CD4-positive, alpha-beta T cell treated with Interferon alpha-2 for 1 hour (primary cell): ENCODE data around the gene TXNRD3.

Experiments
- DNase-seq, 2 donors: peaks; one replicate each; pipeline ENCODE4 v3.0.0-alpha.2; 2020 to 2022

TXNRD3 gene

DNA sequence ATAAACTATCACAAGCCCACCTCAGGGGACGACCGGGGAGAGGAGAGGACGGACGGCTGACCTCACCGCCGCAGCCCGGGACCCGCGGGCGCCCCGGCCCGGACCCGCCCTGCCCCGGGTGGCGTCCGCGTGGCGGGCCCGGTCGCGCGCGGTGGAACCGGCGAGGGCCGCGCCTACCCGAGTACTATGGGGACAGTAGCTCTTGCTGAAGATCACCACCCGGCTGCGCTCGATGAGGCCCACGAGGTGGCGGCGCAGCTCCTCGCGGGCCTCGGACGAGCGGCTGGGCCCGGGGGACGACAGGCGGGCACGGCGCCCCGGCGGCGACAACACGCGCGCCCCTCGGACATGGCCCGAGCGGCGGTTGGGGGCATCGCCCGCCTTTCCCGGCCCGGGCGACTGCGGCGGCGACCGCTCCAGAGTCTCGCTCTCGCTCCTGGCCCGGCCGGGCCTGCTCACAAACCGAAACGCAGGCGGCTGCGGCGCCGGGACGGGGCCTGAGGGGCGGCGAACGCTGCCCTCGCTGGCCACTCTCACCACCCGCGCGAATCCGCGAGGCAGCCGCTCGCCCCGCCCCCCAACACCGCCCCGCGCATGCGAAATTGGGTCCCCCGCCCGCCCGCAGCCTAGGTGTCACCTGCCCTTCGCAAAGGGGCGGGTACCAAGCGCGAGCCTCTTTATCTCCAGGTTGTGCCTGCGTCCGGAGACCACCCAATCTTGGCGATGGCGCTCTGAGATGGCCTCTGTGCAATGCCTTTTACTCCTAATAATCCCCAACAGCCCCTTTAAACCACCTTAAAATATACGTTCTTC, at the start of gene TXNRD3:
TSS of gene TXNRD3 (minus strand) at position 554 of the 813 bp plus-strand sequence.
- DNase-seq = peak; percentile 63 to 72

DNA sequence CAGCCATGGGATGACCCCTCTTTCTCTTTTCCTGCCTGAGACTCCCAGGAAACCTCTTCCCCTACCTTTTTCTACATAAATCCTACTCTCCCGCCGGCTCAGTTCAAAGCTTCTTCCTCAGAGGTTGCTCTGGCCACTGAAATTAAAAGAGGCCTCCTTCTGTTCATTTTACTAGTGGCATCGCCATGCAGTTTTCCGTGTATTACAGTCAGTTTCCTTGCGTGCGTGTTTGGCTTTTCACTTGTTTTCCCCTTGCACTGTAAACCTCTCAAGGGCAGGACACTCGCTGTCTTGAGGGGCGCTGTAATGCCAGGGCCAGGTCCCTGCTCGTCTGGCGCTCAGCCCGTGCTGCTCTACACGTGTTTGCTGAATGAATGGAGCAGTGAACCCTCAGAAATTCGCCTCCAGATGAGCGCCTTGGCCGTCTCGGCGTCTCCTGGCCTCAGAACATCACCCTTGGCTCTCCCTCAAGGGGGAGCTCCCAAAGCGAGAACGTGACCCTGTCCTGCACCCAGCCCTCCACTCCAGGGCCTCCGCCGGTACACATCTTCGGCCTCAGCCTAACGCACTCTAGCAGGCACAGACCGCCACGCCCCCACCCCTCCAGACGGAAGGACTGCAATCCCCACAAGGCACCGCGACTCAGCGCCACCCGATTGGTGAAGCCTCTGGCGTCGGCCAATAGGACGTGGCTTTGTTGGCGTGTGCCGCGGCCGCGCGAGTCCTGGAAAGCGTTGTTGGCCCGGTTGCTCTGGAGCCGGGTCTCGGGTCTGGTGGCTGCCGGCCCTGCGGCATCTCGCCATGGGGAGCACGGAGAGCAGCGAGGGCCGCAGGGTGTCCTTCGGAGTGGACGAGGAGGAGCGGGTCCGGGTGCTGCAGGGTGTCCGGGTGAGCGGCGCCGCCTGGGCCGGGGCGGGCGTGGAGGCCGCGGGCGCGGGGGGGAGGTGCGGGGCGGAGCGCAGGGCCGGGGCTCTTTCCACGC, 48.9 kb upstream of the TXNRD3 start, which contains the start of gene CHCHD6:
TSS of gene CHCHD6 (plus strand) at position 729 of the 982 bp plus-strand sequence. CDS start at position 802, 73 bp downstream.
- peak; percentile 94 to 96 for DNase-seq

DNA sequence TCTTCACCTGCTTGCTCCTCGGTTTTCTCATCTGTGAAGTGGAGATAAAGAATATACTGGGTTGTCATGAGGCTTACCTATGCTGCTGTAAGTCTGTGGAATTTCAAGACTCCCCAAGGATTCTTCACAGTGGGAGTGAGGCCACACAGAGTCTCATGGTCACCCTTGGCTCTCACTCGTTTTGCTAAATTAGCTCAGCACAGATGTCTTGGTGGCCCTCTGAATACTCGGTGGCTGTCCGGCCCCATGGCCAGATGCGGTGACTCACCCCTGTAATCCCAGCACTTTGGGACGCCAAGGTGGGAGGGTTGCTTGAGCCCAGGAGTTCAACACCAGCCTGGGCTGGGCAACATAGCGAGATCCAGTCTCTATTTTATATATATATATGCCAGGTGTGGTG, 44.1 kb upstream of the TXNRD3 start:
- no peak for DNase-seq

DNA sequence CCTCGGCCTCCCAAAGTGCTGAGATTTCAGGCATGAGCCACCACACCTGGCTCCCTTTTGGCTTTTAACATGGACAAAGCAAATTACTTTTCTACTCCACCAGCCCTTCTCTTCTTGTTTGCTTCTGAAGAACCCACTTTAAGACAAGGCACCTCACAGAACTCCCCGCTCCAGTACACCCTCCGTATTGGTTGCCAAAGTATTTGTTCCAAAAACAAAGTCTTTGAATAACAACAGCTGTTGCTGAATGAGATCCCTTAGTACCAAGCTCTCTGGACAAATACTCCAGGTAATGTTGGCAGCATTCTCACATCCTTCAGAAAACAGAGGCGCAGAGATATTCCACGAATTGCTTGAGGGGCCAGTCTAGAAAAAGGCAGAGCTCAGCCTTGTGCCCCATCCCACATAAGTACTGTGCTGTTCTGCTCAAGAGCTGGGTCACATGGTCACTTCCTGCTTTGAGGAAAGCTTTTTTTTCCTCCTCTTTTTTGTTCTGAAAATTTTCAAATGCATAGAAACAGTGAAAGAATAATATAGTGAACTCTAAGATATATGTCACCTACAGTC, 41.9 kb upstream of the TXNRD3 start:
- DNase-seq = no peak

DNA sequence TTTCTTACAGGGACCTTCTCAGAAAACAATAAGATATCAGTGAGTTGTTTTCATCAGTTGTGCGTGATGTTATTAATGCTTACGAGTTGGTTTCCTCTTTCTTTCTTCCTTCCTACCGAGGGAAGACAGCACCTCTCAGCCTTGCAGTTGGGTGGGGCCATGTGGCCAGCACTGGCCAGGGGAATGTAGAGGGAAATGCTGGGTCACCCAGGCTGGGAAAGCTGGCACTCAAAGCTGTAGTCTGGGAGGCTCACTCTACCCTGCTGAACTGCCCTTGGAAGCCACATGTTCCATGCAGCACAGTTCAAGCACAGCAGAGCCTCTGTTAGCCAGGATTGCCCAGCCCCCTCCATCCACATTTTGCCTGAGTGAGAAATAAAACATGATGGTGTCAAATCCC, 39.0 kb upstream of the TXNRD3 start:
- no peak for DNase-seq

DNA sequence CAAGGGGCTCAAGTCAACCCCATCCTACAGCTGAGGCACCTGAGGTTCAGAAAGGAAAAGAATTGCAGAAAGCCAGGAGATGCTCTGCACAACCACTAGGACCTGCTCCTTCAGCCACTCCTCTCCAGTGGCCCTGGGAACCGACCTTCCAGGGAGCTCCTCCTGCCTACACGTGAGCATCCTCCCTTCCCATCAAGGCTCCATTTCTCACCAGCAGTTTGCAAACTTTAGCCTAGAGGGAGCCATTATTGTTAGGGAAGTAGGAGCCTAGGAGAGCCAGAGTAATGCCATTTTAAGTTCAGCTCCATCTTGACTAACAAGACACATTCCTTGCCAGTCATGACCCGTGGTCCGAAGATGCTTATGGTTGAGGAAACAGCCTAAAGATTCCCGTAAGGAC, 37.9 kb upstream of the TXNRD3 start:
- no peak for DNase-seq

DNA sequence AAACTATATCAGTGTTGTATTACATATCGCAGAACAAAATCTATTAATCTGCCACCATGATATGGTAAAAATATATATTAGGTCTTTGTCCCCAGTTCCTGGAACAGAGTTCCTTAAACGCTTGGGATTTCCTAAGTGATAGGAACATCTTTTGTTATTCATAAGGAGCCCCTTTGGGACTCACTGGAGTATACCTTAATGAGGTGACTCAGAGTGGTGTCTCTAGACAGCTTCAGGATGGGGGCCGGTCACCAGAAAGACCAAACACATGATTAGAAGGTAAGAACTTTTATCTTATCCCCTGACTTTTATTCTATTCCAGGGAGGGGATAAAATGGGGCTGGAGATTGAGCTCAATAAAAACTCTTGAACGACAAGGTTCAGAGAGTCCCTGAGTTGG, 36.8 kb upstream of the TXNRD3 start:
- no peak for DNase-seq

DNA sequence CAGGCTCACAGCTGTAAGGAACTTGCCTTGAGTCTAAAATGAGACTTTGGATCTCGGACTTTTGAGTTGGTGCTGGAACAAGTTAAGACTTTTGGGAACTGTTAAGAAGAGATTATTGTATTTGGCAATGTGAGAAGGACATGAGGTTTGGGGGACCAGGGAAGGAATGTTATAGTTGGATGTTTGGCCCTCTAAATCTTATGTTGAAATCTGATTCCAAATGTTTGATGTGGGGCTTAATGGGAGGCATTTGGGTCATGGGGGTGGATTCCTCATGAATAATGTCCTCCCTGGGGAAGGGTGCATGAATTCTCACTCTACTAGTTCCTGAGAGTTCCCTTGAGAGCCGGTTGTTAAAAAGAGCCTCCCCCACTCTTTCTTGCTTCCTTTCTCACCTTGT, 30.6 kb upstream of the TXNRD3 start:
- DNase-seq = no peak

DNA sequence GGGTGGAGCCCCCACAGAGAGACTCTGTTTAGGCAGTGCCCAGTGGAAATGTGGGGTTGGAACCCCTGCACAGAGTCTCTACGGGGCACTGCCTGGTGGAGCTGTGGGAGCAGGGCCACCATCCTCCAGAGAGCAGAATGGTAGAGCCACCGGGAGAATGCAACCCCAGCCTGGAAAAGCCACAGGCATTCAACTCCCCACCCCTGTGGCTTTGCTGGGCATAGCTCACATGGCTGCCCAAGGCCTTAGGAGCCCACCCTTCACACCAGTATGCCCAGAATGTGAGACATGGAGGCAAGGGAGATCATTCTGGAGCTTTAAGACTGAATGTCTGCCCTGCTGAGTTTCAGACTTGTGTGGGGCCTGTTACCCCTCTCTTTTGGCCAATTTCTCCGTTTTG, 30.1 kb upstream of the TXNRD3 start:
- DNase-seq = no peak

DNA sequence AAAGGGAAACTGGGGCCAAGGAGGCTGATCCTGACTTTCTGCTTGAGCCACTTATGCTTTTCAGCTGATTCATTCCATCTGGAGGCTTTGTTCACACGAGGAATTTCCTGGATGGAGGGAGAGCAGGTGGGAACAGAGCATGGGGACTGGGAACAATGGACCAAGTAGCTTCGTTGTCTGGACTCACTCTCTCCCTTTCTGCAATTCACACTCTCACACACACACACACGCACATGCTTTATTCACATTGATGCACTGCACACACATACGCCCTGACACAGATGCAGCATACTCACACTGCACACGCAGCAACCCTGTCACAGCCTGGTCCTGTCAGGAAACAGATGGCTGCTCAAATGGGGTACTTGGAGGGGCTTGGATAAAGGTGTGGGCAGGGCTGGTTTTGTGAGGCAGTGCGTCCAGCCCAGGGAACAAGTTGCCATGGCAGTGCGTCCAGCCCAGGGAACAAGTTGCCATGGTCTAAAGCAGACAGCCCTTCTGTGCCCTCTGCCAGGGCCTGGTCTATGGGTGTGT, 29.4 kb upstream of the TXNRD3 start:
- DNase-seq = no peak

DNA sequence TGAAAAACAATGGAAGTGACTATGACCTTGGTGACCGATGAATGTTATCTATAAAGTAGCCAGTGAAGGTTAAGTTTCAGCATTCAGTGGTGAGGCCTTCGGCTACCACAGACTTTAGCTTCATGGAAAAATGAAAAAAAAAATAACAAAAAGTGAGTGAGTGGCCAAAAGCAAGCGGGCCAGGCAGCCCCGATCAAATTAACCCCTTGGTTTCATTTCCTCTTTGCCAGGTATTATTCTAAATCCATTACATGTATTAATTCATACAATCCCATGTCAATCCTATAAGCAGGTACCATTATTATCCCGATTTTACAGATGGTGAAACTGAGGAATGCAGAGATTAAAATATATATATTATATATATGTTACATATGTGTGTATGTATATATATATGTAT, 28.1 kb upstream of the TXNRD3 start:
- DNase-seq = no peak

DNA sequence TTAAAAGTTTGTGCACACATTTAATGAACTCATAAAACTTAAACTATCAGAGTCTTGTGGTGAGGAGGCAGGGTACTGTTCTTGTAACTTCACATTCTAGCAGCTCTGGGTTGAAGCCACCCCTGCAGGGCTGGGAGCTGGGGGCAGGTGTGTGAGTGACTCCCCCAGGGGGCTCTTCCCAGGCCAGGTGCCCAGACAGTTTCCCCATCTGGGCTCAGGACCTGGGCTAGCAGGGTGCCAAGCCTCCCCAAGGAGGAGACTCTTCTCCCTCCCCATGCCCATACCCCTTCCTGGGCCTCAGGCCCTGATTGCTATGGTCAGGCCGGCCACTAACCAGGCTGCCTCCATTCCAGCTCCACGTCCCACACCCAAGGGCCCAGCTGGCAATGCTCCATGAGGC, 27.1 kb upstream of the TXNRD3 start:
- no peak for DNase-seq

DNA sequence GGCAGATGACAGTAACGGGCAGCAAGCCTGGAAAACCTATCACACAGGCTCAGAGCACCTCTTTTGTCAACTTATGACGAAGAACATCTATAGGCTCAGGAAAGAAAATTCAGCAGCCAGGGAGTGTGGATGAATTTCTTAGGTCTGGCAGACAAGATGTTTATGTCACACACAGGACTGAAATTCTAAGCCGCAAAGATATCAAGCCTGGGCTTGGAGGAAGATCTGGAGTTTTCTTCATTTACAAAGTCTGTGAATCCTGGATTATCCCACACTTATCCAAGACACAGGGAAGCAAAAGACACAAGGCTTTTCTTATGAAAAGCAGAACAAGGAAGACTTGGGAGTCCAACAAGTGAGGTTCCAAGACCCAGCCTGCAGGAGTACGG, 25.7 kb upstream of the TXNRD3 start:
- DNase-seq = no peak

DNA sequence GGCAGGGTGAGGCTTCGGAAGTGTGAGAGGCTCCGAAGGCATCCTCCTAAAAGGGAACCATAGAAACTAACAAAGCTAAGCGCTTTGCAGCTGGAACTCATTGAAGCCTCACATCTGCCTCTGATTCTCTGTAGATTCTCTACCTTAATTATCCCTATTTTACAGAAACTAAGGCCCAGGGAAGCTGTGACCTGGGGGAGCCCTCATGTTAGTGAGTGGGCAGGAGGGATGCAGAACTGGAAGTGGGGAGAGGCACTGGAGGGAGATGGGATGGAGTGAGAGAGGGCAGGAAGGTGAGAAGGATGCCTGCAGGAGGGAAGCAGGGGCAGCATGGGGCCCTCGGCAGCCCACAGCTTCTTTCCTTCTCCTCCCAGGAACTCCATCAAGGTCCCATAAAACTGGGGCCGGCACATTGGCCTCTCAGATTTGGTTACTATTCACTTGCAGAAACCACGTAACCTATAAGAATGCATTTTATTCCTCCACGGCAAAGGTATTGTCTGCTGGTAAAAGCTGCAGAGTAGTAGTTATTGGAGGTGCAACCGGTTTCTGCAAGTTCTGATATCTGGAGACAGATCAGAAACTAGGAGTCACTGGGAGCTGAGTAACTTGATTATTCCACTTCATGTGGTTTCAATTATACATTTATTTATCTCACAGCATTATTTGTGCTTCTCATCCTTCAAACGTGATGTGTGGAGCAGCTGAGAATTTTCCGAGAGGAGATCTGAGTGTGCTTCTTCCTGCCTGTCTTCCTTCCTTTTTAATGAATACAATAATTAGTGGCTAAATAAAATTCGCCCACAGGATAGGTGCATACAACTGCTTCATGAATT, 25.1 kb upstream of the TXNRD3 start:
- DNase-seq = no peak

DNA sequence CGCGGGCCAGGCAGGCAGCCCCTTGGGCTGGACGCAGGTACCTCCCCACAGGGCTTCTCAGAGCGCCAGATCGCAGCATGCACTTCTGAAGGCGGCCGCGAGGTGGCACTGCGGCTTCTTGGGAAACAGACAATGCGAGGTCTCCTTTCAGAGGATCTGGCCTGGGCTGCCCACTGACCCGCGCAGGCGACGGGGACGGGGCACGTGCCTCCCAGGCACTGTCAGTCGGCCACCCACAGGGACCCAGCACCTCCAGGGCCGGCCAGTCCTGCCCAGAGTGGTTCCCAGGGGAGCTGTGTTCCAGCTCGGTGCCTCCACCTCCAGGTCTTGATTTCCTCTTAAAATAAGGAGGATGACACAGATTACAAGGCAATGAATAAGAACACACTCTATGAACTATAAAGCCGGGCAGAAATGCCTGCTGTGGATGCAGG, 24.4 kb upstream of the TXNRD3 start:
- peak; percentile 69 to 76 for DNase-seq

DNA sequence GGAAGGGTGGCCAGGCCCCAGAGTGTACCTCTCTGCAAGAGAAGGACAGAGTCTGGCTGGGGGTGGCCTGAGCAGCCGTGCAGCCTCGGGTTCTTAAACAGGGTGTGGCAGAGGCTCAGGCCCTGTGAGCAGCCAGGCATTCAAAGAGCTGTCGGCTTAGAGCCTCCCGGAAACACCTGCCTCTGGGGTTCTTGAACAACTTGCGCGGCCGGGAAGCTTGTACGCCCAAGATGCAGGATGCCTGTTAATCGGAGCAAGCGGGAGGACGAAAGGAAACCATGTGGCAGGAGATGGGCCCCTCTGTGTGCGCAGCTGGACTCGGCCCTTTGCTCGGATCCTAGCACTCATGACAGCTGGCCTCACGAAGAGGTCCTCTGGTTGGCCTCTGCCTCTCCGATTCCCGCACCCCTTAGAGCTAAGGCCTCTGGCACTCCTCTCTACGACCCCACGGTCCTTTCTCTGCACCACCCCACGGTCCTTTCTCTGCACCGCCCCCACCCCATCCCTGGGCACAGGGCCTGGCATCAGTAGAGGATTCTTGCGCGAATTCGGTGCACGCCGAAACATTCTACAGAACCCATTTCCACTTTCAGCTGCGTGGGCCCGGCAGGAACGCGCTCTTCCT, 23.9 kb upstream of the TXNRD3 start:
- DNase-seq = no peak

DNA sequence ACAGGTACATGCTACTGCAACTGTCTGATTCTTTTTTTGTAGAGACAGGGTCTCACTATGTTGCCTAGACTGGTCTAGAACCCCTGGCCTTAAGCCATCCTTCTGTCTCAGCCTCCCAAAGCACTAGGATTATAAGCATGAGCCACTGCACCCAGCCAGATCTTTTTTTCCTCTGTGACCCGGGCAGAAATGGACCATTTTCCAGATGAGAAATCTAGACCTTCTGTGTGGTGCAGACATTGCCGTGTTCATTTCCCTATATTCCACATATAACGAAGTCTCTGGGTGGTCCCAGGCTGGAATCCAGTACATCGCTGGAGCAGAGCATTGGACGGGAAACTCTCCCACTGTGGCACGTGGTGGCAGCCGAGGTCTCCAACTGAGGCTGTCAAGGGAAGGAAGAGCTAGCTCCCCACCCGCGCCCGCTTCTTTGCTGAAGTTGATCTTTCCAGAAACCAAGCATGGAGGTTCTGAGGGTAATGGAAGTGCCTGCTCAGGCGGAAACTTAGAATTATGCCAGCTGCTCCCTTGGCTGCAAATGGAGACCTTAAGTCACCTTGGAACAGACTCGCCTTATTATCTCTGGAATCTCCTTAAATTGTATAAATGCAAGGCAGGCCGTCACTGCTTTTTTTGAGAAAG, 23.1 kb upstream of the TXNRD3 start:
- DNase-seq = no peak

DNA sequence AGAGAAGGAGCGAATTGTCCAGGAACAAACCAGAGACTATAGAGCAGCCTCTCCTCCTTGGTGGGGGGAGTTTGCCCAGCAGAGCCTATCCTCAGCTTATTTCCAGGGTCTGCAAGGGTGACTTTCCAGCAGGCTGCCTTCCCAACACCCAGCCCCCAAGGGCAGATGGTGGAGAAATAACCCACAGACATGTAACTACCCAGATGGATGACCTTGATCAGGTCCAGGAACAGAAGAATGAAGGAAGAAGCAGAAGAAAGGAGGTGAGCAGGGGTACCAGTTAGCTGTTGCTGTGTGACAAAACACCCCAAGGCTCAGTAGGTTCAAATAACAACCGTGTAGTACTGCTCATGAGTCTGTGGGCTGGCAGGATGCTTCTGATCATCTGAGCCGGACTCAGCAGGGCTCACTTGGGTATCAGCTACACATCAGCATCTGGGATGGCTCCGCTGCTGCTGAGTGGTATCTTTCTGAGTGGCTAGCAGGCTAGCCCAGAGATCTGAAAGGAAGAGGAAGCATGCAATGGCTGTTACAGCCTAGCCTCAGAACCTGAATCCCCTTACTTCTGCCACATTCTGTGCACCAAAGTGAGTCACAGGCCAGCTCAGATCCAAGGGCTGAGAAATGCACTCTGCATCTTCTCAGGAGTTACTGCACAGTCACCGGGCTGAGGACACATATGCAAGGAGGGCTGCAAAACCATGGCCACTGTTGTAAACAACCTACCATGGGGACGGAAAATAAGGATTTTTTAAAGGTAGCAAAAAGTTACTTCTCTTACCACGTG, 22.2 kb upstream of the TXNRD3 start:
- DNase-seq = no peak

DNA sequence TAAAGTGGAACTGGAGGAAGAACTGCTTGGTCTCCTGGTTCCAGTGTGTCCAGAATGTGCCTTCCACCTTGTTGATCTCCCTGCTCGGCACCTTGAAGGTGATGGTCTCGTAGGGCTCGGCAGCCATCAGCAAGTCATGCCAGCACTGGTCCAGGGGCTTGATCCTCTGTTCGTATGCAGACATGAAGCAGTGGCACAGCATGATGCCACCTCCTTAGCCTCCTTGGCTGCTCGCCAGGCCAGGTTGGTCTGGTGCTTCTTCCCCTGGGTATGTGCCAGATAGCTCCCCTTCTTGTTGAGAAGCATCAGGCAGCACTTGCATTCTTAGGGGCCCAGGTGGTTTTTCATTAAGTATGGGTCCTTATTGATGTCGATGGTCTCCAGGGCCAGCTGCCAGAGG, 17.8 kb upstream of the TXNRD3 start:
- DNase-seq = no peak

DNA sequence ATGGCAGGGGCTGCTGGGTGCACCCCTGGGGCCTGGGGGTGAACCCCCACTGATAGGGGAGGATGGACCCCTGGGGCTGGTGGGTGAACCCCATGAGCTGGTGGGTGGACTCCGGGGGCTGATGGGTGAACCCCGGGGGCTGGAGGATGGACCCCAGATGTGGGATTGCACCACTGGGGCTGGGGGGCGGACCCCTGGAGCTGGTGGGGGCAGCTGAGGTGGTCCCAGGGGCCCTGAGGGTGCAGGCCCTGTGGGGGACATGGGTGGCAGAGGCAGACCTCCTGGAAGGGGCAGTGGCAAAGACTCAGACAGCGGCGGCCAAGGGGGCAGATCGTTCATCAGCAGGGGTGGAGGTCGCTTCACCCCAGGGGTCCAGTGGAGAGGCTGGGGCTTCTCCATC, 17.4 kb upstream of the TXNRD3 start:
- no peak for DNase-seq
